NCI-H774 (cell line): ENCODE measurements around the gene TFDP2.
A peak's percentile ranks its signal among the peaks of the same experiment; 100 is the strongest.

Experiments
- DNase-seq: peaks from one replicate; lab custom pipeline; 2025; lab: John Stamatoyannopoulos, UW

The TFDP2 gene

DNA sequence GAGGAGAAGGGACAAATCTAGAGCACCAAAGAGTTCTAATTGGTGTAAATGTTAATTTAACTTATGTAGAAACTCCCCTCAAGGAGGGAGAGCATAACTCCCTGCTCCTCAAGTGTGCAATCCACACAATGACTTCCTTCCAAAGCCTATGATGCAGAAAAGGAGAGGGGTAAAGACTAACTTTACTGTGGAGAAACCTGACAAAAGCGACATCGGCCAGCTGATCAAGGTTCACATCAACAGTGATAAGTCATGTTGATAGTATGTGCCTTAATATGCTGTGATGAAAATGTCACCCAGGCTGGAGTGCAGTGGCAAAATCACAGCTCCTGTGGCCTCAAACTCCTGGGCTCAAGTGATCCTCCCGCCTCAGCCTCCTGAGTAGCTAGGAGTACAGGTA, 76.5 kb downstream of the TFDP2 start:
- DNase-seq: no peak

DNA sequence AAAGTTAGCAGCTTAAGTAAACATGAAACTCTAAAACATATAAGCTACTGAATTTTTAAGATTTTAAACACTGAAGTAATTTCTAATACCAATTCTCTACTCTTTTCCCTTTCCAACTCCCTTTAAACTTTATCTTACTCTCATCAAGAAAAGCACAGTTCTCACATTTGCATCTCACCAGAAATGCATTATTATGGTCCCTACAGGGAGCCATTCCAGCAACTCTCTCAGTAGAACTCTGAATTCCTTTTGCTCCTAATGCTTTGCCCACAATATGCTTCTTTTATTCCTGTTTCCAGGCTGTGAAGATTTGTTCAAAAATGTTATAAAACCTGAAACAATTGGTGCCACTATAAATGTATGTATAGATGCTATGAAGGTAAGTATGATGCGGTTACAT, 83.4 kb downstream of the TFDP2 start:
- DNase-seq: no peak

DNA sequence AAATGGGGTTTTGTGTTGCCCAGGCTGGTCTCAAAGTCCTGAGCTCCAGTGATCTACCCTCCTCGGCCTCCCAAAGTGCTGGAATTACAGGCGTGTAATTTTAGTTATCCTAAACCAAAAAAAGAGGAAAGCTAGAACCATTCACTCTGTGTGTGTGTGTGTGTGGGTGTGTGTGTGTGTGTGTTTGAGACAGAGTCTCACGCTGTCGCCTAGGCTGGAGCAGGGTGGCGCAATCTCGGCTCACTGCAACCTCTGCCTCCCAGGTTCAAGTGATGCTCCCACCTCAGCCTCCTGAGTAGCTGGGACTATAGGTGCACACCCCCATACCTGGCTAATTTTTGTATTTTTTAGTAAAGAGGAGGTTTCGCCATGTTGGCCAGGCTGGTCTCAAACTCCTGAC, 84.0 kb downstream of the TFDP2 start:
- DNase-seq: no peak

DNA sequence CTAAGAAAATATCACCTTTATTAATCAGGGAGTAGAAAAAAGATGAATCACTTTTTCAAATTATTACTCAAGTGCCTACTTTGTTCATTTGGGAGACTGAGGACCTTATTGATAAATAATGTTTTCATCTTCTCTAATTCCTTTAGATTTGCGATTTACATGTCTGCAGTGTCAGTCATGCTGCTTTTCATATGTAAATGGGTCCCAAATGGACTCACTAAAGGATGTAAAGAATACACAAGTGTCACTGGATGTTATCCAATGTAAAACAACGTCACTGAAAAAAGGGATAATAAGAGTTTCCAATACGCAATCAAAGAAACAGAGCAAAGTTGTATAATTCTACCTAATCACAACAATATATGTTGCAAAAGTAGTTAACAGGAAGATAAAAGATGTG, 84.9 kb downstream of the TFDP2 start:
- DNase-seq: no peak

DNA sequence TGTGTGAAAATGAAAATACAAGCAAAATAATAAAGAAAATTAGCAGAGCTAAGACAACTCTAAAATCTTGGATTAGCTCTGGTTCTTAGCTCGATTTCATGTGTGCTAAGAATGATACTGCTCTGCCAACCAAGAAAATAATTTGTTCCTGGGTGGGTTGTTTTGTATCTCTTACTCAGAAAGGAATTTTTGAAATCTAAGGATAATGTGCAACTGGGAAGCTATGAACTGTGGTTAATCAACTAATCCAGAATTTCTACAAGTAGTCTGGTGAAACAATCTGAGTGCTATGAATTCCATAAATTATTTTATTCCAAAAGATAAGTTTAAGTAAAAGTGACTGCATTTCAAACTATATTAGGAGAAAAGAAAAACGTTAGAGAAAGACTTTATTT, 92.0 kb downstream of the TFDP2 start:
- no peak for DNase-seq

DNA sequence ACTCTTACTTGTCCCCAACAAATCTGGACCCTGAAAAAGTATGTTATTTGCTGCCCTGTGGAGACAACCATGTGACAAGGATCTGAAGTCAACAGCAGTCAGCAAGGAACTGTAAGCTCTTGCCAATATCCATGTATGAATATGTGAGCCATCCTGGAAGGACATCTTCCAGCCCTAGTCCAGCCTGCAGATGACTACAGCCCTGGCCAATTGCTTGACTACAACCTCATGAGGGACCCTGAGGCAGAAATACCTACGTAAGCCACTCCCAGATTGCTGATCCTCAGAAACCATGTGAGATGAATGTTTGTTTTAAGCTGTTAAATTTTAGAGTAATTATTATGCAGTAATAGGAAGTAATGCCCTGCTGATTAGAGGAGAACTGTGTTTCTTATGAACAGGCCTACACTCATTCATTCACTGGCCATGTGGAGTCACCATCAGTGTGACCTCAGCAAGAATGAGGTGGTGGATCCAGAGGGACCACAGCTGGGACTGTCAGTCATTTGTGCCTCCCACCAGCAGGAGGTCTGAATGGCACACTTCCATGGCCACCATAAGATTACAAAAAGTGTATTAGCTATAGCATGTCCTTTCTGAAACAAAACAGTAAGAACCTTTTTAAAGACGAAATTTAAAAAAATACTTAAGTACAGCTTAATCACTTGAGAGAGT, 92.6 kb downstream of the TFDP2 start:
- no peak for DNase-seq

DNA sequence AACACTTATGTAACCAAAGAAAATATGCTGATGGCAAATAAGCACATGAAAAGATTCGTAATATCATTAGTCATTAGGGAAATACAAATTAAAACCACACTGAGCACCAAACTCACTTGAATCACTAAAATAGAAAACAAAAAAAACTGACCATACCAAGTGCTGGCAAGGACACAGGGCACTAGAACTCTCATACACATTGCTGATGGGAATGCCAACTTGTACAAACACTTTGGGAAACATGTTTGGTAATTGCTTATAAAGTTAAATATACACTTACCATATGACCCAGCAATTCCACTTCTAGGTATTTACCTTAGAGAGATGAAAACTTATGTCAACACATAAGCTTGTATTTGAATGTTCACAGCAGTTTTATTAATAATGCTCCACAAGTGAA, 95.5 kb downstream of the TFDP2 start:
- no peak for DNase-seq

DNA sequence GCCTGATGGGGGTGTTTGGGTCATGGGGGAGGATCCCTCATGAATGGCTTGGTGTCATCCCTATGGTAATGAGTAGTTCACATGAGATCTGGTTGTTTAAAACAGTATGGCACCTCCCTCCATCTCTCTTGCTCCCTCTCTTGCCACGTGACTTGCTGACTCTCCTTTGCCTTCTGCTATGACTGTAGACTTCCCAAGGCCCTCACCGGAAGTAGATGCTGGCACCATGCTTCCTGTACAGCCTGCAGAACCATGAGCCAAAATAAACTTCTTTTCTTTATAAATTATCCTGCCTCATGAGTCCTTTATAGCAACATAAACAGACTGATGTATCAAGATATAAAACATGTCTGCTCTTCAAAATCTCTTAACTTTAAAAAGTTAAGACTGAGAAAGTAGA, 96.1 kb downstream of the TFDP2 start:
- DNase-seq: no peak

DNA sequence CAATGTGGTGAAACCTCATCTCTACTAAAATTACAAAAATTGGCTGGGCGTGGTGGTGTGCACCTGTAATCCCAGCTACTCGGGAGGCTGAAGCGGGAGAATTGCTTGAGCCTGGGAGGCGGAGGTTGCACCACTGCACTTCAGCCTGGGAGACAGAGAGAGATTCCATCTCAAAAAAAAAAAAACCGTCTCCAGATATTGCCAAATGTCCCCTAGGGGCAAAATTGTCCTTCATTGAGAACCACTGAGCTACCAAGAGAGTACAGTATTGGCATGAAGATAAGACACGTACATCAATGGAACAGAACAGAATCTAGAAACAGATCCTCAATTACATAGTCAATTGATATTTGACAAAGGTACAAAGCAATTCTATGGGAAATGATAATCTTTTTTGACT, 98.0 kb downstream of the TFDP2 start:
- no peak for DNase-seq

DNA sequence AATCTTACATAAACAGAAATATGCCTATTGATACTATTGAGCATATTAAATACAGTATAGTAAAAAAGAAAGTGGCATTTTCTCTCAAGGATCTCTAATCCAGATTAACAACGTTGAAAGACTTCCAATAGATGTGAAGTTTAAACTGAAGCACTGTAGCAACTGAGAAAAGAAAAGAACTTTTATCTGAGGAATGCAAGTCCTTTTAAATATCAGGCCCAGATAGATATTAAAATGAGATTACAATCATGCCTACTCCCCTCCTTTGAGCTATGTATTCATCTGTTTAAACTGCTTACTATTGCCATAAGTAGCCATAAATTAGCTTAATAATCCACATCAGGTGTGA, 102.3 kb downstream of the TFDP2 start:
- DNase-seq: no peak

DNA sequence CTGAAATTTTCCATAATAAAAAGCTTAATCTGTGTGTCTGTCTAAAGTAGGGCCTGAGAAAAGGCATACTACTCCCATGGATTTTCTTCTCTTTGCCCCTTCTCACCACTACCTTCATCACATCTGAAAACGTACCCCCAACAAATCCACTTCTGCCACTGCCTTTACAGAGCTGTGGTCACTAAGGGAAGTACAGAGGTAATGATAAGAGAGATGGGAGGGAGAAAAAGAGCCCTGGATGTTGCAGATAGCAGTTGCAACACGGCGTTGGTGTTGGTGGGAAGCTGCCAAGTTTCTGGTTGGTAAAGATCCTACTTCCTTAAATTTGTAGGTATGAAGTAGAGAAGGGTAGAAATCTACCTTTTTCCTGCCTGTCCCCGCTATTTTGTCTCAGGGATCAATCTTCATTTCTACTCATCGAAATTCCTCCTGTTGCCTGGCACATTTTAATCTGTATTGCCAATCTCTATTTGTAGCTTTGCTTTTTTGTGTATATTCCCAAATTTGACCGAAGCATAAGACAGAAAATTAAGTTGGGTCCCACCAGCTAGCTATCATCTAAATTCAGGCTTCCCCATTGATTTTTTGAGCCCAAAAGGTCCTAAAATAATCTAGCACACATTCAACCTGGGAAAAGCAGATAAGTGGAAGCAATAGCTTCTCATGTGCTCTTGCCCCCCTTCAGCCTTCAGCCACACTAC, 102.9 kb downstream of the TFDP2 start:
- no peak for DNase-seq

DNA sequence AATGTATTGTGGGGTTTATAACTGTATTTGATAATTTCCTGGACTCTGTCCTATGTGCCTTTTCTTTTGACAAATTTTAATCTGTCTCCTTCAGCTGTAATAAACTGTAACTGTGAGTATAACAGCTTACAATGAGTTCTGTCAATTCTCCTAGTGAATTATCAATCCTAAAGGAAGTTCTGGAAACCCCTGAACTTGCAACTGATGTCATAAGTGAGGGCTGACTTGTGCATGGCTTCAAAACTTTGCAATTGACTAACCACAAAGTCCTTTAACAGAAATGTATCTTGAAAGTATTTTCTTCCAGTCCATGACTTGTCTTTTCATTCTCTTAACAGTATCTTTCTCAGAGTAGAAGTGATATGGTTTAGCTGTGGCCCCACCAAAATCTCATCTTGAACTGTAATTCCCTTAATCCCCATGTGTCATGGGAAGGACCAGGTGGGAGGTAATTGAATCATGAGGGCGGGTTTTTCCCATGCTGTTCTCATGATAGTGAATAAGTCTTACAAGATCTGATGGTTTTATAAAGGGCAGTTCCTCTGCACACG, 108.3 kb downstream of the TFDP2 start:
- DNase-seq: no peak

DNA sequence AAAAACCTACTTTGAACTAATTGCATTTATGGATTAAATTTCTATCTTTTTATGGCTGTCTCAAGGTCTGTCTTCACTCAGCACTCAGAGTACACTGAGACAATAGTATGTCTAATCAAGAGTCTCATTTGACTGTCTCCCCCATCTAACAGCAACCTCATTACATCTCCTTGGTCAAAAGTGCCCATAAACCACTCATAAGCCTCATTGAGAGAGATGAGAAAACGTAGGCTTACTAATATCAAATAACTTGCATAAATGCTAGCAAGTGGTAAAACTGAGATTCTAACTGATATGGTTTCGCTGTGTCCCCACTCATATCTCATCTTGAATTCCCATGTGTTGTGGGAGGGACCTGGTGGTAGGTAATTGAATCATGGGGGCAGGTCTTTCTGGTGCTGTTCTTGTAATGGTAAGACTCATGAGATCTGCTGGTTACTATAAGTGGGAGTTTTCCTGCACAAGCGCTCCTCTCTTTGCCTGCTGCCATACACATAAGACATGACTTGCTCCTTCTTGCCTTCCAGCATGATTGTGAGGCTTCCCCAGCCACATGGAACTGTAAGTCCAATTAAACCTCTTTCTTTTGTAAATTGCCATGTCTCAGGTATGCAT, 113.9 kb downstream of the TFDP2 start:
- no peak for DNase-seq

DNA sequence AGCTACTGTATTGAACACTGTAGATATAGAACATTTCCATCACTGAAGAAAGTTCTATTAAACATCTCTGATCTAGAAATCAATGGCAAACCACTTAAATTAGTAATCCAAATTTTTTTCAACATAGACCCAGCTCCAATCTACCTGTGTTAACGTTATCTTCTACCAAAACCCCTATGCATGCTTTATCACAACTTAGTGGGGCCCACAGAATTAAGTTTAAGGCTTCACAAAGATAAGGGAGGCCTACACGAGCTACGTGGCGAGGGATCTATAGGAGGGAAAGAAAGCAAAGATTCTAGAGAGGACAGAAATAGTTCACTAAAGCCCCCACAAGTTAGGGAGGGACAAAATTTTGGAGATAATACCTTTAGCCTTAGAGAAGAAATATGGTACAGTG, 116.1 kb downstream of the TFDP2 start:
- no peak for DNase-seq

DNA sequence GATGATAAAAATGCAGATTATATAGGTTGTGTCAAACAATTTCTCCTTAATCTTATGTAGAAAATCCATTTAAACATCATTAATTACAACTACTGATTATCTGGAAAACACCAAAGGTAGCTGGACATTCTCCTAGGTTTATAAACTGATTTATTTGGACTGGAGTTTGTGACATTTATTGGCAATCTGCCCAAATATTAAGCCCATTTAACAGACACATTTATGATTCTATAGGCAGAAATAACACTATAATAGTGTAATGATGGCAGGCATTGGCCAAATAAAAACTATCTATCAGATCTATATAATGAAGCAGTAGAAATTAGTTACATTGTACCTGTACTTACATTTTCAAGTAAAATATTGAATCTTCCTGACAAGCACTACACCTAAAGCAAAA, 117.8 kb downstream of the TFDP2 start:
- no peak for DNase-seq

DNA sequence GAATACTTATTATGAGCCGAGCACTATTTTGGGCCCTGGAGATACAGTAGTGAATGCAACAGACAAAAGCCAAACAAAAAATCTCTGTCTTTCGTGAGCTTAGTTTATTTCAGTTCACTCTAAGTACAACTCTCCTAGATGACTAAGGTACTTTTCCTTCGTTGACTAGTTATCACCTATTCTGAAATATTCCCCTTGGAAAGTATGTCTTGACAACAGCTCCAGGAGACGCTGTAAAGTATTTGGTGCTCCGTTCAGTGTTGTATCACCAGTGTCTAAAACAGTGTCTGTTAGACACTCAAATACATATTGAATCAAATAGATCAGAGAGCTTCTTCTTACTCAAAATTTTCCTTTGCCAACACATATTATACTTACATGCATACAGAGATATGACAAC, 119.6 kb downstream of the TFDP2 start:
- DNase-seq: no peak

DNA sequence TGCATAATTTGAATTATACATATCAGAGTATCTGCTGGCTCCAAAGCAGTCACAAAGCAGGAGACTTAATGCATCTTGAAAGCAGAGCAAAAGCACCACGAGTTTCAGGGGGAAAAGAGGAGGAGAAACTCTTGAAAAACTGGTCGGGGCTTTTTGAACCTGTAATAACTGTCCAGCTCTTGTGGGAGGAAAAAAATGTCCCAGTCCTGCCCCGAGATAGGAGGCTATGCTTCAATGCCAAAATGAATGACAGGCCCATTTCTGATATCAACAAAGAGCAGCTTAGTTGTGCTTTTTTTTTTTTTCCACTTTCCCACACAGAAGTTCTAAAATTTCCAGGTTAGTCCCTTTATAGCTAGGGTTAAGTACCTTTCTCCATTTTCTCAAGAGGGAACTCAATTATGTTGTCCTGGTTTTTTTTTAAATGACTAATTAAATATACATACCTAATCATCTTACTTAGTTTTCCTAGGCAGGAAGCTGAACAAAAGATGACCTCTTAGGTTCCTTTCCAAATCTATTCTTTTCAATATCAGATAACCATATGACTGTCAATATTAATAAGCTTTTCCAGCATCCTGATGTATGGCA, 120.2 kb downstream of the TFDP2 start:
- no peak for DNase-seq

DNA sequence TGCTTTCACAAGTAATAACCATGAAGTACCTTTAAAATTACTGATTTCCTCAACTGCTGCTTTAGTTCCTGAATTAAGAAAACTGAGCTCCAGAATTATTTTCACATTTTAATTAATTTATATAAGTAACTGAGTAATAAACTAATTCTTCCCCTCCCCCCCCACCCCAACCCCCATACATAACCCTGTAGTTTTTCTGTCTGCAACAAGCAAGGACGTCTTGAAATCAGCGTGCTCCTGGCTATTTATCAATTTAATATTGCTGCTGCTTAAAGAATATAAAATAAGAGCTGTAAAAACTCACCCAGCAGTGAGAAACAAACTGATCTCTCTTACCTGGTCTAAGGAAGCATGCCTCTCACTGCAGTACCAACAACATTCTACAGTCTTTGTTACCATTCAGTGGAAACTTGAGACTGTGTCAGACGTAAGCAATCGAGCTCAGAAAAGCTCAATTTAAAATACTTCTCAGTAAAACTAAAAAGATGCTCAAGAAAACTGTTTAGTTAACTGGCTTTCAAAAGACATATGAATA, 121.0 kb downstream of the TFDP2 start:
- DNase-seq: peak; percentile 10

DNA sequence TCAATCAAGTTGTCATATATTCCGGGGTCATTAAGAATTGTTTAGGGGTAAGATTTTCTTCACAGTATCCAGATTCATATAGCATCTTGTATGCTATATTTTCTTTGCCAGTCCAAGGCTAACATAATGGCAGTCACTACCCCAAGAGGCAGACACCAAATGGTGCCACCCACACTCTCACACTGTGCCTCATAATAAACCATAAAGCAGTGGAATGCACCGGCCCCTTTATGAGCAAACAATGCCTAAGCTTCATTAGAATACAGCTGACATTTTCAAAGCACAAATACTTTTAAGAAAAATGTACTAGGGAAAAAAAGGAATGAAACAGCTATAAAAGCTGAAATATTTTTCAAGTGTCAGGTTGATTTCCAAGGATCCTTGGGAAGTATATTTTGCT, 121.6 kb downstream of the TFDP2 start:
- peak; percentile 35 for DNase-seq

DNA sequence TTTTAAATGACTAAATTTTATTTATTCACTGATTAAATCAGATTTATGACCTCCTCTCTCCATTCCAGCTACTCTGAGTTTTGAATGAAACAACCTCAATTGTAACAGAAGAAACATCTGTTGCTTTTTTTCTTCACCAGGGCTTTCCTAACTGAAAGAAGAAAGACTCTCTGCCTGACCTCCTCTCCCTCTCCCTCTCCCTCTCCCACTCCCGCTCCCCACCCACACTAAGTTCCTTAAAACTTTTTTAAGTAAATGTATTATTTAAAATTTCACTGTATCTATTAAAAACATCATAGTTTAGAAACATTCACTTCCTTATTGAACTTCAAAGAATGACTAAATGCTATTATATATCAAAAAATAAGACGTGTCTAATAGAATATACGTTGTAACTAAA, 122.0 kb downstream of the TFDP2 start:
- no peak for DNase-seq

DNA sequence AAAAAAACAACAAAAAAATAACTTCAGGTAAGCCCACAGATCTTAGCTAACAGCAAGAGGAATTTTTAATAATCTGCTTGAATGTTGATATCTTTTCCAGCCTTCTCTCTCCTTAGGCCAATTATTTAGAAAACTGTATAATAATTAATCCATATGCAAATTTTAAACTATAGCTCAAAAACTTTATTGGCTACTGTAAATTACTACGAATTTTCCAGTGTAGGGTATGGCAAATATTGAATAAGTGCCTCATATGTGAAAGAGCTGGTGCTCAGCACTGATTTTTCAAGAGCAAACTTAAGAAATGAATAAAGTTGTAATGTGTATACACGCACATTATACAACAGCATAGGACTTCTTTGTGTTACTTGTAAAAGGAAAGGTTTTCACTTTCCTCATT, 123.0 kb downstream of the TFDP2 start:
- DNase-seq: no peak

DNA sequence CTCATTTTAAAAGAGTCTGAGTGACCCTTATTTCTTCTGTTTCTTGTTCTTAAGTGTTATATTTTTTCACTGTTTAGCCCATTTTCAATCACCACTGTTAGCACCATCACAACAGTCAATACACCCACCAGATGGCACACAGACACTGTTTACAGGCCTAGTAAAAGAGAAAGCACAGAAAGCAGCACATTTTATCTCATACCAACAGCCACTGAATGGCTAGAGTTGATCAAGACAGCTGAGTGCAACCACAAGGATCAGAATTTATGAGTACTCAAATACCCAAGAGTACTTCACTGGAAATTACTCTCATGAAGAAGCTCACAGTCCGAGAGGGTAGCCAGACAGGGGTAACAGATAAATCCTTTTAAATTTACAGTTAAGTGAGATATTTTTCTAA, 127.0 kb downstream of the TFDP2 start:
- no peak for DNase-seq

DNA sequence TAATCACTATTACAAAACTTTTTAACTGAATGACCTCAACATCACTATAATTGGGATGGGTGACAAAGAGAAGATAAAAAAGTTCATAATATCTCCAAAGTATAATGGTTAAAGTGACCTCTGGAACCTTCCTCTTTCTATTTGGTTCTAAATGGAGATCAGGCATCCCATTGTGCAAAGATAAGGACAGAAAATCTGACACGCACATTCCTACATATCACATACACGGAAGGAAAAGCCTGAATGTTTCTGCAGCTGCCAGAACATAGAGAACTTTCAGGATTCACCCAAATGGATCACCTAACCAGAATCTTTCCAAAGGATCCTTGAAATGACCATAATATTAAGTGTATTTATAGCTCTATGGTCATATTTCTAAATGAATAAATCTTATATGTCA, 128.2 kb downstream of the TFDP2 start:
- DNase-seq: no peak
